Measurements from ENCODE around the gene NFKB1.

Gene NFKB1

DNA sequence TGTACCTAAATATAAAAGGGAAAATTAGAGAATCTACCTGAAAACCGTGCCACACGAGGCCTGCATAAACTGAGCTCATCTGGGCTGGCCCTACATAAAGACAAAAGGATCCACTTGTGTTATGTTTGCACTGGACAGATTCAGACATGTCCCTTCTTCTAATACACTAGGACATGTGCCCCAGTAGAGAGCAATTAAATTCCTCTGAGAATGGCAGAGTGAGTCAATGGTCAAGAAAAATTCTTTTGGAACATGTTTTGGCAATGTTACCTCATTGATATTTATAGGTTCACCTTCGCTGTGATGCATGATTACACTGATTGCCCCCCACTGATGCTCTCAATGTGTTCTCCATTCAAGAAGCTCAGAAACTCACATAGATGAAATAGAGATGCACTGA lies 164.4 kb downstream of the NFKB1 start:
- in situ Hi-C loops (cut with HindIII; ENCODE audit: low sequenced_read_pairs), result no loop called here

All from DLD1 (cell line).